HG03378 (cell line): ENCODE data around the gene SPDYE18.
"Not testable (repeated sequence)": the region's sequence is repeated elsewhere in the genome, so short reads cannot be mapped to it uniquely, and the experiment has no call there.

ENCODE experiments used
- ATAC-seq: cut with Tn5 transposase; IDR thresholded peaks from one replicate; pipeline ENCODE4 v1.9.1; 2021; ENCODE audit warnings: mild to moderate bottlenecking, moderate library complexity; ENCODE audit not compliant: unreplicated experiment

Gene SPDYE18

GRCh38 chr7:77062557-77062956 lies at the start of gene SPDYE18:
Gene SPDYE18 (minus strand): TSS chr7:77062558. CDS start chr7:77060512, 2,046 bp downstream.
- not testable (repeated sequence) for ATAC-seq

GRCh38 chr7:77108362-77108761 lies 46.0 kb upstream of the SPDYE18 start:
- ATAC-seq: not testable (repeated sequence)

DNA sequence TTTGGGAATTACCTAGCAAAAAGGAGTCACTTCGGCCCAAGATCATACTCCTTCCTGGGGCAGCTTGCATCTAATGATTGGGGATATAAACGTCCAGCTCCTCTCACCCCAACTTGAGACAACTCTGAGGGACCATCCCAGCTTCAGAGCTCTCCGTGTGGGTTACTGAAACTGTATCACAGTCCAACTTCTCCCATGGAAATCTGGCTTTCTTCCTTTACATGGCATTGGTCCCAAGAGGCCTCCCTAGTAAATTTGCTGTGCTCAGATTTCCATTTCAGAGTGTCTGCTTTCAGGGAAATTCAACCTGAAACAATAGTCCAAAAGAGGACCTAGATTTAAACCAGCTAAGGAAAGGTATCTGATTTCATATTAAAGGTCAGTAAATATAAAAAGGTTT lies 45.3 kb upstream of the SPDYE18 start:
- not testable (repeated sequence) for ATAC-seq

- ATAC-seq: not testable (repeated sequence)
Observed at GRCh38 chr7:77105904-77106303, 43.5 kb upstream of the SPDYE18 start.

DNA sequence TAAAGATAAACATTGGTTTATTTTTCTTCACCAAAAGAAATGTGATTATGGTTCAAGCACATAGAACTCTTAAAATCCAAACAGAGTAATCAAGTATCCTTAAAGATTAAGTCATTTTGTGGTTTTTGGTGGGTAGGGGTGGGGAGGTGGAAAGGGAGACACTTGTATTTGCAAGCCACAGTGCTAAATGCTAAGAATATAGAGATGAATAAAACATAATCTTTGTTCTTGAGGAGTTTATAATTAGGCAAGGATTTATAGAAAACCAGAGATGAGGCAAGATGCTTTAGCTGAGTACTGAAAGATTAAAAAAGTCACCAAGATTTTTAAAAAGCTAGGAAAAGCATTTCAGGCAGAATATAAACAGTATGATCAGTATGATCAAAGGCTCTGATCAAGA lies 40.3 kb upstream of the SPDYE18 start:
- ATAC-seq: not testable (repeated sequence)

DNA sequence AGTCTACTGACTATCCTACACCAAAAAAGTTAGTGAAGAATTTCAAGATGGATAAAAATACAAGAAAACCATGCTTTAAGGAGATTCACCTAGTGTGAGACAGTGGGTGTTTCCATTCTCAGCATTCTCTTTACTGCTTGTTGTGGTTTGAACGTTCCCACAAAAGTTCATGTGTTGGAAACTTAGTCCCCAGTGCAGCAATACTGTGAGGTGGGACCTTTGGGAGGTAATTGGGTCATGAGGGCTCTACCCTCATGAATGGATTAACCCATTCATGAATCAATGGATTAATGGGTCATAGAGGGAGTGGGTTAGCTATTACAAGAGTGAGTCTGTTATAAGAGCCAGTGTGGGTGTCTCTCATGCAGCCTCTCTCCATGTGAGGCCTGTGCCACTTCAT lies 38.8 kb upstream of the SPDYE18 start:
- ATAC-seq: not testable (repeated sequence)

- ATAC-seq: not testable (repeated sequence)
Observed at GRCh38 chr7:77100501-77100900, 38.1 kb upstream of the SPDYE18 start.

GRCh38 chr7:77092301-77092700 lies 29.9 kb upstream of the SPDYE18 start:
- not testable (repeated sequence) for ATAC-seq

DNA sequence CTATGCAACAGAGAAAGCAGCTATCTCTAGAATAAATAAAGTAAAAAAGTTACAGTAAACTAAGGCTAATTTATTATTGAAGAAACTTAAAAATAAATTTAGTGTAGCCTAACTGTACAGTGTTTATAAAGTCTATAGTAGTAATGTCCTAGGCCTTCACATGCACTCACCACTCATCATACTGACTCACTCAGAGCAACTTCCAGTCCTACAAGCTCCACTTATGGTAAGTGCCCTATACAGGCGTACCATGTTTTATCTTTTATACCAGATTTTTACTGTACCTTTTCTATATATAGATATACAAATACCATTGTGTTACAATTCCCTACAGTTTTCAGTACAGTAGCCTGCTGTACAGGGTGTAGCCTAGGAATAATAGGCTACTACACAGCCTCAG lies 19.8 kb upstream of the SPDYE18 start:
- not testable (repeated sequence) for ATAC-seq

GRCh38 chr7:77080236-77080635 lies 17.9 kb upstream of the SPDYE18 start:
- not testable (repeated sequence) for ATAC-seq

- ATAC-seq: not testable (repeated sequence)
Observed at GRCh38 chr7:77079624-77080023, 17.3 kb upstream of the SPDYE18 start.

DNA sequence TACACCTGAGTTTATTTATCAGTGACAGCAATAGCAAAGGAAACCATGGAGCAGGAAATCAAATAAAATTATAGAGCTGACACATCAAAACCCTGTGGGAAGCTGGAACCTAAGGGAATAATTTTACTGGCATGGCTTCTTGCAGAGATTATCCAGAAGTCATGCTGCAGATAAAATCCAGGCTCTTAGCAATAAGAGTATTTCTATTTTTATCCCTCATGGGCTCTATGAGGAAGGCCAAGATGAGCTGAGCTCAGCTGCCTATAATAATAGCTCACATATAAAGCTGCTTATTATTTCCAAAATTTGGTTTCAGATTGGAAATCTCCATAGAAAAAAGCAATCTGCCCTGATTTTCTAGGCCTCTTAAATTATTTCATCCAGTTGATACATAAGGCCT lies 16.8 kb upstream of the SPDYE18 start:
- ATAC-seq: not testable (repeated sequence)

DNA sequence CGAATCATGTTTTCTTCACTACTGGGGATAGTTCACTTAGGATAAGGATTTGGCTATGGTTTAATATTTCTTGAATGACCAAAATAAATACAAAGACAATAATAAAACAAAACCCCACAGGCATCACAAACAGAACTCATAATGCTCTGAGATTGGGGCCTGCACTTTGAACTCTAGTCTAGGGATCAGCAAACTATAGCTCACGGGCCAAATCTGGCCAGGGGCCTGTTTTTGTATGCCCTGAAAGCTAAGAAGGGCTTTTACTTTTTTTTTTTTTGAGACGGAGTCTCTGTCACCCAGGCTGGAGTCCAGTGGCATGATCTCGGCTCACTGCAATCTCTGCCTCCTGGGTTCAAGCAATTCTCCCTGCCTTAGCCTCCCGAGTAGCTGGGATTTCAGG lies 14.7 kb upstream of the SPDYE18 start:
- ATAC-seq: not testable (repeated sequence)

- not testable (repeated sequence) for ATAC-seq
Observed at GRCh38 chr7:77074786-77075396, 12.5 kb upstream of the SPDYE18 start.

GRCh38 chr7:77071108-77071507 lies 8.8 kb upstream of the SPDYE18 start:
- ATAC-seq: not testable (repeated sequence)

DNA sequence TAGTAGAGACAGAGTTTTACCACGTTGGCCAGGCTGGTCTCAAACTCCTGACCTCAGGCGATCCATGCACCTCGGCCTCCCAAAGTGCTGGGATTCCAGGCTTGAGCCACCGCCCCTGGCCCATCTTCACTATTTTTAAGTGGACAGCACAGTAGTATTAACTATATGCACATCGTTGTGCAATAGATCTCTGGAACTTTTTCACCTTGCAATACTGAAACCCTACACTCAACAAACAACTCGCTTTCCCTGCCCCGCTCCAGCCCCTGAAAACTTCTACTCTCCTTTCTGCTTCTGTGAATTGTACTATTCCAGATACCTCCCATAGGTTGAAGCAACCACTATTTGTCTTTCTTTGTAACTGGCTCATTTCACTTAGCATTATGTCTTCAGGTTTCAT lies 3.5 kb upstream of the SPDYE18 start:
- not testable (repeated sequence) for ATAC-seq

- ATAC-seq: not testable (repeated sequence)
Observed at GRCh38 chr7:77063732-77064131, 1.4 kb upstream of the SPDYE18 start.

DNA sequence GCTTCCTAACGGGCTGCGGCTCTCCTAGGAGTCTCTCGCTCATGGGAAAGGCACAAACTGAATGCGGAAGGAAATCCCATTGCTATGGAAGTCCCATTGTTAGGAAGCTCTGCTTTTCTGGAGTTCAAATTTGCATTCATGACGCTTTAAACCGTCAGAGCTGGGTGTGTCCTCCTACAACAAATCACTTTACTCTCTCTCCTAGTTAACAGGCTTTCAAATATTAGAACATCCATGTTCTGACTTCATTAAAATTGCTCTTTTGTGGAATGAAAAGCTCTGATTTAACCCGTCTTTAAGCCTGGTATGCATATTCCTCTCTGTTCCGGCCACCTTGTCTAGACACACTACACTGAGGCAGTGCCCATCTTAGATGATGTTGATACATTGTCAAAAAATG lies 30.1 kb downstream of the SPDYE18 start, which contains the start of gene SPDYE17:
Gene SPDYE17 (minus strand): TSS at position 101 of the 400 bp plus-strand sequence. CDS start 1,791 bp downstream, outside the sequence.
- not testable (repeated sequence) for ATAC-seq

DNA sequence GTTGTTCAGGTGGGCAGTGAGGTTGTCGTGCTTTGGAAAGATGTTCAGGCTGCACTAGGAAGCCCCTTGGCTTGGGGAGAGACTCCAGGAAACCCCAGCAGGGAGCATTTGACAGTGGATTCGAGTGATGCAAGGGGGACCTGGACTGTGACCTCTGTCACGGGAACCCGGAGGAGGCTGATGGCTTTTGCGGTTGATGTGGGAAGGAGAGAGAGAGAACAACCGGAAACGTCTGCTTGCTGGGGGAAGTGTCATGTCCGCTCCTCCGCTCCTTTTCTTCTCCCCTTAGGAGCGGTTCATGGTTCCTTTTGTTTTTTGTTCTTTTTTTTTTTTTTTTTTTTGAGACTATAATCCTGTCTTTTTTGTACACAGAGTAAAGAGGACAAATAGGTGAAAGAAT lies 36.0 kb downstream of the SPDYE18 start:
- ATAC-seq: not testable (repeated sequence)

GRCh38 chr7:77010074-77010680 lies 52.2 kb downstream of the SPDYE18 start:
- not testable (repeated sequence) for ATAC-seq

DNA sequence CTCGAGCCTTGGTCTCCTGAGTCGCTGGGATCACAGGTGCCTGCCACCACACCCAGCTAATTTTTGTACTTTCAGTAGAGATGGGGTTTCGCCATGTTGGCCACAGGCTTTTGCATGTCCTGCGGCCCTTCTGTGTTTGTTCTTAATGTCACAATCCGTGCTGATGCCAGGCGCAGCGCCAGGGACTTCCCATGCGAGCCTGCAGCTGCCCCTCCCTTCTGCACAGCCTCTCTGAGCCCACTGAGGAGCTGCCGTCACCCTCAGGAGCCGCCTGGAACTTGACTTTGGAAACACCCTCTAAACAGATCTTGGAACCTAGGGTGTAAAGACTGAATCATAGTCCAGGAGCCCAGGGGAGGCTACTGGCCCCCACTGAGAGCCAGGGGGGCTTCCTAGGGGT lies 54.4 kb downstream of the SPDYE18 start:
- ATAC-seq: not testable (repeated sequence)
